ENCODE data around the gene TNFRSF1B. TPM values are rescaled to one million over a fixed set of nuclear protein-coding genes. Genes with fewer than 3 reads are reported as not detected.

TNFRSF1B gene
- total and polyA plus RNA-seq, 9 of the 15 experiments (the other 6 are each of a cell fraction or from before 2014, with no cell fraction given): 8.8 to 91.3 (median 36.0) TPM

- peak in 1 of 3 experiments; percentile 66 for TF ChIP-seq YY1 (IDR thresholded peaks at IDR 0.05; ENCODE audit: borderline replicate concordance in 1 of 3, control insufficient read depth in 1 of 3, extremely low read depth in 1 of 3, insufficient read depth in 3 of 3, insufficient read length in 1 of 3, insufficient replicate concordance in 2 of 3, low read depth in 1 of 3, low read length in 2 of 3)
- no peak for TF ChIP-seq CBX8 (IDR thresholded peaks at IDR 0.05; ENCODE audit: borderline replicate concordance, extremely low read depth, low read depth, low read length, poor library complexity, severe bottlenecking)
- TF ChIP-seq ZFP1 (CRISPR knock-in tag; IDR thresholded peaks at IDR 0.05): no peak
- TF ChIP-seq PRMT5 (CRISPR knock-in tag; IDR thresholded peaks at IDR 0.05): no peak
- TF ChIP-seq BCOR (IDR thresholded peaks at IDR 0.05): peak; percentile 22; the same call in 1 of the 2 replicates
- TF ChIP-seq ZNF584 (CRISPR knock-in tag; IDR thresholded peaks at IDR 0.05; ENCODE audit: low read depth): no peak
- no peak for TF ChIP-seq ZNF212 (CRISPR knock-in tag; IDR thresholded peaks at IDR 0.05)
- TF ChIP-seq TCFL5 (CRISPR knock-in tag; conservative IDR thresholded peaks at IDR 0.05): no peak
- TF ChIP-seq RFX1 (IDR thresholded peaks at IDR 0.05): no peak
- TF ChIP-seq ZNF239 (CRISPR knock-in tag; IDR thresholded peaks at IDR 0.05): no peak
- no peak for TF ChIP-seq IRF9 (tag; IDR thresholded peaks at IDR 0.05)
- no peak for TF ChIP-seq SMC3 (conservative IDR thresholded peaks at IDR 0.05; ENCODE audit: insufficient read depth, low read depth, low read length)
- no peak for TF ChIP-seq HDAC2 (IDR thresholded peaks at IDR 0.05)
- TF ChIP-seq SRF (CRISPR knock-in tag; IDR thresholded peaks at IDR 0.05): no peak
- TF ChIP-seq, protein P1, sequence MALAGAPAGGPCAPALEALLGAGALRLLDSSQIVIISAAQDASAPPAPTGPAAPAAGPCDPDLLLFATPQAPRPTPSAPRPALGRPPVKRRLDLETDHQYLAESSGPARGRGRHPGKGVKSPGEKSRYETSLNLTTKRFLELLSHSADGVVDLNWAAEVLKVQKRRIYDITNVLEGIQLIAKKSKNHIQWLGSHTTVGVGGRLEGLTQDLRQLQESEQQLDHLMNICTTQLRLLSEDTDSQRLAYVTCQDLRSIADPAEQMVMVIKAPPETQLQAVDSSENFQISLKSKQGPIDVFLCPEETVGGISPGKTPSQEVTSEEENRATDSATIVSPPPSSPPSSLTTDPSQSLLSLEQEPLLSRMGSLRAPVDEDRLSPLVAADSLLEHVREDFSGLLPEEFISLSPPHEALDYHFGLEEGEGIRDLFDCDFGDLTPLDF (CRISPR knock-in tag; IDR thresholded peaks at IDR 0.05): no peak
- TF ChIP-seq RBFOX2 (IDR thresholded peaks at IDR 0.05; ENCODE audit: low read depth, low read length): no peak
- peak; percentile 21; the same call in 1 of the 2 replicates for TF ChIP-seq GATAD2A (IDR thresholded peaks at IDR 0.05)
- no peak for TF ChIP-seq E2F5 (CRISPR knock-in tag; IDR thresholded peaks at IDR 0.05)
- no peak for TF ChIP-seq SPI1 (IDR thresholded peaks at IDR 0.05; ENCODE audit: borderline replicate concordance, low read depth, low read length)
- no peak for TF ChIP-seq E2F4 (CRISPR knock-in tag; IDR thresholded peaks at IDR 0.05; ENCODE audit: low read depth)
- TF ChIP-seq ZNF589 (CRISPR knock-in tag; IDR thresholded peaks at IDR 0.05; ENCODE audit: low read depth): no peak
- no peak for TF ChIP-seq TAF7 (tag; IDR thresholded peaks at IDR 0.05)
- no peak for TF ChIP-seq ZC3H8 (IDR thresholded peaks at IDR 0.05)
Measured at GRCh38 chr1:12167493-12168429, 970 bp downstream of the TNFRSF1B start (continued).
